H9 (cell line): ENCODE results near the gene LRCH1. TPM values are rescaled to one million over a fixed set of nuclear protein-coding genes. Genes with fewer than 3 reads are reported as not detected.

Experiments used
- DNase-seq: peaks from one replicate; pipeline ENCODE4 v3.0.0-alpha.2; 2017
- H2AFZ ChIP-seq: one replicate; pipeline ENCODE4 v1.6.1; 2013; ENCODE audit warnings: mild to moderate bottlenecking, low read length, control low read depth, moderate library complexity
- H2AK5ac ChIP-seq: 2 replicates; pipeline ENCODE4 v1.6.1; 2013; ENCODE audit warnings: low read length, control low read depth, mixed read lengths; ENCODE audit not compliant: insufficient read length
- H2BK120ac ChIP-seq: one replicate; pipeline ENCODE4 v1.6.1; 2013; ENCODE audit warnings: low read depth, mild to moderate bottlenecking, low read length, control low read depth, inconsistent platforms; ENCODE audit not compliant: poor library complexity, severe bottlenecking
- H2BK12ac ChIP-seq: 2 replicates; pipeline ENCODE4 v1.6.1; 2013; ENCODE audit warnings: low read length, control low read depth, mixed read lengths, low read depth; ENCODE audit not compliant: insufficient read length
- H2BK15ac ChIP-seq: 2 replicates; pipeline ENCODE4 v1.6.1; 2013; ENCODE audit warnings: low read depth, low read length, control low read depth
- H2BK20ac ChIP-seq: one replicate; pipeline ENCODE4 v1.6.1; 2013; ENCODE audit warnings: low read depth, mild to moderate bottlenecking, low read length, control low read depth, inconsistent platforms; ENCODE audit not compliant: poor library complexity, severe bottlenecking
- H2BK5ac ChIP-seq: 2 replicates; pipeline ENCODE4 v1.6.1; 2013; ENCODE audit warnings: low read length, control low read depth, mixed read lengths; ENCODE audit not compliant: insufficient read length
- H3K14ac ChIP-seq: 2 replicates; pipeline ENCODE4 v1.6.1; 2013; ENCODE audit warnings: low read length, control low read depth; ENCODE audit not compliant: insufficient read depth
- H3K18ac ChIP-seq: 2 replicates; pipeline ENCODE4 v1.6.1; 2013; ENCODE audit warnings: low read depth, mild to moderate bottlenecking, mixed read lengths, low read length, control low read depth; ENCODE audit not compliant: insufficient read length
- H3K23ac ChIP-seq: 2 replicates; pipeline ENCODE4 v1.6.1; 2013; ENCODE audit warnings: low read length, control low read depth, mixed read lengths, low read depth; ENCODE audit not compliant: insufficient read length
- H3K23me2 ChIP-seq: 2 replicates; pipeline ENCODE4 v1.6.1; 2013; ENCODE audit warnings: low read depth, mild to moderate bottlenecking, mixed read lengths, low read length, control low read depth; ENCODE audit not compliant: insufficient read length, poor library complexity, severe bottlenecking
- H3K27ac ChIP-seq: 2 replicates; pipeline ENCODE4 v1.5.1; 2013; ENCODE audit warnings: low read length, control low read depth, mixed read lengths, low read depth; ENCODE audit not compliant: insufficient read length
- H3K27me3 ChIP-seq: 2 replicates; pipeline ENCODE4 v1.6.1; 2013; ENCODE audit warnings: low read length, control low read depth, inconsistent platforms; ENCODE audit not compliant: insufficient read depth
- H3K4ac ChIP-seq: 2 replicates; pipeline ENCODE4 v1.6.1; 2013; ENCODE audit warnings: low read depth, mild to moderate bottlenecking, control low read depth, inconsistent platforms, low read length, moderate library complexity
- H3K4me1 ChIP-seq: 2 replicates; pipeline ENCODE4 v1.6.1; 2013; ENCODE audit warnings: low read length, control low read depth, inconsistent platforms; ENCODE audit not compliant: insufficient read depth
- H3K4me2 ChIP-seq: 2 replicates; pipeline ENCODE4 v1.6.1; 2013; ENCODE audit warnings: low read length, control low read depth, mixed read lengths; ENCODE audit not compliant: insufficient read length, insufficient read depth
- H3K56ac ChIP-seq: 2 replicates; pipeline ENCODE4 v1.6.1; 2013; ENCODE audit warnings: low read depth, mild to moderate bottlenecking, mixed read lengths, low read length, control low read depth; ENCODE audit not compliant: insufficient read length
- H3K79me1 ChIP-seq: 2 replicates; pipeline ENCODE4 v1.6.1; 2013; ENCODE audit warnings: low read depth, mild to moderate bottlenecking, moderate library complexity, low read length, control low read depth, inconsistent platforms; ENCODE audit not compliant: insufficient read depth, poor library complexity, severe bottlenecking
- H3K79me2 ChIP-seq: 2 replicates; pipeline ENCODE4 v1.6.1; 2013; ENCODE audit warnings: low read length, control low read depth, inconsistent platforms; ENCODE audit not compliant: insufficient read depth
- H3K9ac ChIP-seq: 2 replicates; pipeline ENCODE4 v1.6.1; 2013; ENCODE audit warnings: low read length, control low read depth, mixed read lengths; ENCODE audit not compliant: insufficient read length; ENCODE audit errors: extremely low read depth
- H3K9me3 ChIP-seq: one replicate; pipeline ENCODE4 v1.6.1; 2013; ENCODE audit warnings: low read depth, low read length, inconsistent platforms; ENCODE audit not compliant: control insufficient read depth
- H3T11ph ChIP-seq: one replicate; pipeline ENCODE4 v1.6.1; 2013; ENCODE audit warnings: mild to moderate bottlenecking, low read length, control low read depth, inconsistent platforms
- H4K20me1 ChIP-seq: one replicate; pipeline ENCODE4 v1.6.1; 2013; ENCODE audit not compliant: control insufficient read depth, insufficient read length, insufficient read depth
- H4K5ac ChIP-seq: 2 replicates; pipeline ENCODE4 v1.6.1; 2013; ENCODE audit warnings: low read depth, mild to moderate bottlenecking, mixed read lengths, low read length, control low read depth; ENCODE audit not compliant: insufficient read length
- H4K8ac ChIP-seq: replicated peaks from 2 replicates; pipeline ENCODE4 v1.6.1; 2013; ENCODE audit warnings: low read length, control low read depth, mixed read lengths, low read depth; ENCODE audit not compliant: insufficient read length
- H4K91ac ChIP-seq: 2 replicates; pipeline ENCODE4 v1.6.1; 2013; ENCODE audit warnings: low read depth, mild to moderate bottlenecking, moderate library complexity, mixed read lengths, low read length, control low read depth; ENCODE audit not compliant: insufficient read length
- H3K27ac Mint-ChIP-seq, 3 experiments: 2 replicates in 2 of 3; 3 replicates in 1 of 3; pipeline ENCODE4 v1.8.0; 2020 to 2021; ENCODE audit warnings: mixed read lengths in 3 of 3, mild to moderate bottlenecking in 1 of 3, moderate library complexity in 1 of 3
- H3K27me3 Mint-ChIP-seq: 2 replicates; pipeline ENCODE4 v1.8.0; 2021; ENCODE audit warnings: low read depth, mild to moderate bottlenecking, moderate library complexity, mixed read lengths
- H3K36me3 Mint-ChIP-seq, 3 experiments: 2 replicates in 2 of 3; 3 replicates in 1 of 3; pipeline ENCODE4 v1.8.0; 2020 to 2021; ENCODE audit warnings: low read depth in 3 of 3, mixed read lengths in 3 of 3; ENCODE audit not compliant: insufficient read depth in 1 of 3
- H3K4me1 Mint-ChIP-seq, 2 experiments: 2 replicates each; pipeline ENCODE4 v1.8.0; 2020; ENCODE audit warnings: mixed read lengths in 2 of 2
- H3K4me3 Mint-ChIP-seq, 2 experiments: 2 replicates in 1 of 2; 3 replicates in 1 of 2; pipeline ENCODE4 v1.8.0; 2020 to 2021; ENCODE audit warnings: mild to moderate bottlenecking in 2 of 2, mixed read lengths in 2 of 2, moderate library complexity in 1 of 2
- H3K9me3 Mint-ChIP-seq, 2 experiments: 2 replicates in 1 of 2; 3 replicates in 1 of 2; pipeline ENCODE4 v1.8.0; 2020; ENCODE audit warnings: mild to moderate bottlenecking in 2 of 2, mixed read lengths in 2 of 2, moderate library complexity in 1 of 2
- CTCF ChIP-seq: fragments of 200-600 bp; sonication (generic); conservative IDR thresholded peaks from 3 replicates; pipeline ENCODE4 v1.8.0; 2021; ENCODE audit warnings: antibody characterized with exemption, mild to moderate bottlenecking
- WGBS: extraction: QIAGEN DNeasy Blood & Tissue Kit; methylation state at CpG from one replicate; pipeline ENCODE4 v1.1.7; 2013; ENCODE audit warnings: missing lambda C conversion rate, low lambda C conversion rate, mixed read lengths; ENCODE audit not compliant: insufficient read length; ENCODE audit errors: extremely low coverage; 5-methylcytosine and 5-hydroxymethylcytosine counted together
- total RNA-seq: library from RNA; stranded (reverse); gene quantifications from 2 replicates; pipeline ENCODE4 v1.2.1, GENCODE V29; 2021

The LRCH1 gene
- total RNA-seq, 1 experiment from 2014 or later, result 8.0 TPM

DNA sequence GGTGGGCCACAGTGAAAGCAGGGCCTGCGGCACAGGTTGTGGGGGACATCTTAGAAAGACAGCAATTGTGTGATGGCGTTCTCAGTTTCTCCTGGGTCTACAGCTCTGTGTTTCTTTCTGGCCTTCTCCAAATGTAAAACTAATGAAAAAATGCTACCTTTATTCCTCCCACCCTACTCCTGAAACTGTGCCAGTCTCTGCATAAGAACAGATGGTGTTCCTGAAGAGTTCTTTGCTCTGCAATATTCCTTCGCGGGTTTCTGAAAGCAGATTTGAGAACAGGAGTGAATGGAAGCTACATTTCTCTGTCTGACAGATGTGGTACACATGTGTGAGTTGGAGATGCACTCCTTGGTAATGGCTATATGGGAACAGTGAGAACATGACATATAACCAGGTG lies 18.0 kb upstream of the LRCH1 start:
- no peak overlapping the region for H3K23ac ChIP-seq
- H3K56ac ChIP-seq, result no peak overlapping the region
- H3K27me3 Mint-ChIP-seq, result no peaks in the 10 kb centered on the region; the same call in 1 of the 2 replicates
- no peaks in the 10 kb centered on the region for H3K4me1 ChIP-seq
- no peaks in the 10 kb centered on the region for H3K9me3 Mint-ChIP-seq
- H3K23me2 ChIP-seq, result no peaks in the 10 kb centered on the region
- no peaks in the 10 kb centered on the region for H3K9me3 ChIP-seq
- no peak overlapping the region for H3K9ac ChIP-seq
- H4K5ac ChIP-seq, result no peak overlapping the region
- H3K14ac ChIP-seq, result no peak overlapping the region
- H2BK12ac ChIP-seq, result no peak overlapping the region
- H3K27ac Mint-ChIP-seq, result no peak overlapping the region
- no peak overlapping the region for H3K27ac ChIP-seq
- no peak overlapping the region for H2AFZ ChIP-seq
- no peaks in the 10 kb centered on the region for H3K79me2 ChIP-seq
- no peaks in the 10 kb centered on the region for H4K20me1 ChIP-seq
- no peak overlapping the region for H3K4ac ChIP-seq
- no peak overlapping the region for H2BK15ac ChIP-seq
- no peaks in the 10 kb centered on the region for H3K4me1 Mint-ChIP-seq
- no peak overlapping the region for H2BK20ac ChIP-seq
- H4K8ac ChIP-seq, result no peak overlapping the region
- H4K91ac ChIP-seq, result no peak overlapping the region
- TF ChIP-seq CTCF, result no peak
- no peaks in the 10 kb centered on the region for H3K36me3 Mint-ChIP-seq
- no peaks in the 10 kb centered on the region for H3K79me1 ChIP-seq
- WGBS, result no CpG with 5 or more reads among the region's 4 CpGs
- no peak overlapping the region for H3K4me3 Mint-ChIP-seq
- no peak overlapping the region for H2BK5ac ChIP-seq
- no peak overlapping the region for H2BK120ac ChIP-seq
- H3K27me3 ChIP-seq, result no peaks in the 10 kb centered on the region
- no peak overlapping the region for H3K4me2 ChIP-seq
- H2AK5ac ChIP-seq, result no peak overlapping the region
- H3T11ph ChIP-seq, result no peak overlapping the region
- no peak overlapping the region for H3K18ac ChIP-seq
- DNase-seq, result no peak
